SW 1271 (cell line): ENCODE measurements around the gene TOB2.
A peak's percentile ranks its signal among the peaks of the same experiment; 100 is the strongest.
"Not testable (repeated sequence)": the region's sequence is repeated elsewhere in the genome, so short reads cannot be mapped to it uniquely, and the experiment has no call there.

ENCODE experiments used
- DNase-seq, 2 experiments: peaks; one replicate each; lab custom pipeline; 2025; lab: John Stamatoyannopoulos, UW

TOB2 gene

GRCh38 chr22:41429232-41429950 lies 17.2 kb downstream of the TOB2 start:
- no peak for DNase-seq

GRCh38 chr22:41425660-41426365 lies 20.8 kb downstream of the TOB2 start:
- DNase-seq, result no peak

- no peak for DNase-seq
Measured at GRCh38 chr22:41418717-41419116, 27.9 kb downstream of the TOB2 start.

- DNase-seq, result no peak
Measured at GRCh38 chr22:41417622-41418390, 28.8 kb downstream of the TOB2 start.

- no peak for DNase-seq
Measured at GRCh38 chr22:41415554-41415953, 31.0 kb downstream of the TOB2 start.

- DNase-seq, result no peak
Measured at GRCh38 chr22:41411021-41411851, 35.4 kb downstream of the TOB2 start.

GRCh38 chr22:41410311-41410751 lies 36.3 kb downstream of the TOB2 start:
- DNase-seq, result no peak

GRCh38 chr22:41408665-41409064 lies 37.9 kb downstream of the TOB2 start:
- DNase-seq, result no peak

GRCh38 chr22:41407433-41407832 lies 39.2 kb downstream of the TOB2 start:
- no peak for DNase-seq

GRCh38 chr22:41406410-41406809 lies 40.2 kb downstream of the TOB2 start:
- no peak for DNase-seq

GRCh38 chr22:41405588-41405987 lies 41.0 kb downstream of the TOB2 start:
- DNase-seq, result no peak

GRCh38 chr22:41403532-41404318 lies 42.9 kb downstream of the TOB2 start:
- DNase-seq, result peak; percentile 49 to 81

GRCh38 chr22:41402851-41403250 lies 43.8 kb downstream of the TOB2 start:
- not testable (repeated sequence) for DNase-seq

- no peak for DNase-seq
Measured at GRCh38 chr22:41401781-41402648, 44.6 kb downstream of the TOB2 start.

- DNase-seq, result no peak
Measured at GRCh38 chr22:41398921-41399320, 47.7 kb downstream of the TOB2 start.

GRCh38 chr22:41397143-41397811 lies 49.3 kb downstream of the TOB2 start:
- no peak for DNase-seq

- no peak for DNase-seq
Measured at GRCh38 chr22:41395531-41396240, 50.9 kb downstream of the TOB2 start.

- DNase-seq, result no peak
Measured at GRCh38 chr22:41394012-41394356, 52.6 kb downstream of the TOB2 start.

GRCh38 chr22:41387341-41387740 lies 59.3 kb downstream of the TOB2 start:
- no peak for DNase-seq
